ENCODE measurements around the gene RPS17.

The RPS17 gene

GRCh38 chr15:82540055-82540983 is at the start of gene RPS17:
TSS of gene RPS17 (minus strand) at chr15:82540457. CDS start at chr15:82540428, 29 bp downstream.
- no peak for FAIRE-seq
- peak; percentile 95 for DNase-seq (ENCODE audit: insufficient read length, low spot score)

- DNase-seq (ENCODE audit: insufficient read length, low spot score) (no peak), FAIRE-seq (no peak)
These were observed 47.5 kb upstream of the RPS17 start for GRCh38 chr15:82587805-82588204.

- no peak for FAIRE-seq
These were observed 44.8 kb upstream of the RPS17 start for GRCh38 chr15:82585072-82585471.

GRCh38 chr15:82580713-82581112 is 40.5 kb upstream of the RPS17 start:
- no peak for DNase-seq (ENCODE audit: insufficient read length, low spot score)

More at GRCh38 chr15:82585072-82585471, 44.8 kb upstream of the RPS17 start:
- DNase-seq (ENCODE audit: insufficient read length, low spot score), result peak; percentile 24

GRCh38 chr15:82575335-82575734 is 35.1 kb upstream of the RPS17 start:
- FAIRE-seq (no peak), DNase-seq (ENCODE audit: insufficient read length, low spot score) (no peak)

More at GRCh38 chr15:82580713-82581112, 40.5 kb upstream of the RPS17 start:
- no peak for FAIRE-seq

GRCh38 chr15:82572986-82573385 is 32.7 kb upstream of the RPS17 start:
- FAIRE-seq, result no peak
- DNase-seq (ENCODE audit: insufficient read length, low spot score), result no peak

GRCh38 chr15:82572311-82572710 is 32.1 kb upstream of the RPS17 start:
- no peak for DNase-seq (ENCODE audit: insufficient read length, low spot score)
- FAIRE-seq, result no peak

GRCh38 chr15:82571722-82572222 is 31.5 kb upstream of the RPS17 start:
- FAIRE-seq (no peak), DNase-seq (ENCODE audit: insufficient read length, low spot score) (peak; percentile 39)

- no peak for FAIRE-seq
- no peak for DNase-seq (ENCODE audit: insufficient read length, low spot score)
These were observed 30.7 kb upstream of the RPS17 start for GRCh38 chr15:82570721-82571508.

GRCh38 chr15:82569834-82570233 is 29.6 kb upstream of the RPS17 start:
- DNase-seq (ENCODE audit: insufficient read length, low spot score) (no peak), FAIRE-seq (no peak)

GRCh38 chr15:82568986-82569385 is 28.7 kb upstream of the RPS17 start:
- no peak for FAIRE-seq
- DNase-seq (ENCODE audit: insufficient read length, low spot score), result no peak

- no peak for DNase-seq (ENCODE audit: insufficient read length, low spot score)
- FAIRE-seq, result no peak
These were observed 27.4 kb upstream of the RPS17 start for GRCh38 chr15:82567661-82568060.

GRCh38 chr15:82566690-82567089 is 26.4 kb upstream of the RPS17 start:
- no peak for FAIRE-seq
- no peak for DNase-seq (ENCODE audit: insufficient read length, low spot score)

- DNase-seq (ENCODE audit: insufficient read length, low spot score), result no peak
- no peak for FAIRE-seq
These were observed 18.2 kb upstream of the RPS17 start for GRCh38 chr15:82558502-82558901.

- DNase-seq (ENCODE audit: insufficient read length, low spot score) (no peak), FAIRE-seq (no peak)
These were observed 16.2 kb upstream of the RPS17 start for GRCh38 chr15:82556315-82557035.

- no peak for FAIRE-seq
- DNase-seq (ENCODE audit: insufficient read length, low spot score), result no peak
These were observed 14.6 kb upstream of the RPS17 start for GRCh38 chr15:82554849-82555248.

- no peak for FAIRE-seq
- DNase-seq (ENCODE audit: insufficient read length, low spot score), result no peak
These were observed 14.1 kb upstream of the RPS17 start for GRCh38 chr15:82554351-82554750.

- no peak for DNase-seq (ENCODE audit: insufficient read length, low spot score)
- FAIRE-seq, result no peak
These were observed 13.6 kb upstream of the RPS17 start for GRCh38 chr15:82553846-82554245.

- DNase-seq (ENCODE audit: insufficient read length, low spot score), result no peak
- FAIRE-seq, result no peak
These were observed 12.6 kb upstream of the RPS17 start for GRCh38 chr15:82552861-82553260.

- no peak for FAIRE-seq
- DNase-seq (ENCODE audit: insufficient read length, low spot score), result no peak
These were observed 11.5 kb upstream of the RPS17 start for GRCh38 chr15:82551646-82552247.

All from HTR-8/SVneo (cell line).